ENCODE results near the gene ZNF521. TPM values are rescaled to one million over a fixed set of nuclear protein-coding genes. Genes with fewer than 3 reads are reported as not detected.

ZNF521 gene
- total RNA-seq, 6 donors from 2014 or later, result 4.7 to 37.7 (median 13.8) TPM

DNA sequence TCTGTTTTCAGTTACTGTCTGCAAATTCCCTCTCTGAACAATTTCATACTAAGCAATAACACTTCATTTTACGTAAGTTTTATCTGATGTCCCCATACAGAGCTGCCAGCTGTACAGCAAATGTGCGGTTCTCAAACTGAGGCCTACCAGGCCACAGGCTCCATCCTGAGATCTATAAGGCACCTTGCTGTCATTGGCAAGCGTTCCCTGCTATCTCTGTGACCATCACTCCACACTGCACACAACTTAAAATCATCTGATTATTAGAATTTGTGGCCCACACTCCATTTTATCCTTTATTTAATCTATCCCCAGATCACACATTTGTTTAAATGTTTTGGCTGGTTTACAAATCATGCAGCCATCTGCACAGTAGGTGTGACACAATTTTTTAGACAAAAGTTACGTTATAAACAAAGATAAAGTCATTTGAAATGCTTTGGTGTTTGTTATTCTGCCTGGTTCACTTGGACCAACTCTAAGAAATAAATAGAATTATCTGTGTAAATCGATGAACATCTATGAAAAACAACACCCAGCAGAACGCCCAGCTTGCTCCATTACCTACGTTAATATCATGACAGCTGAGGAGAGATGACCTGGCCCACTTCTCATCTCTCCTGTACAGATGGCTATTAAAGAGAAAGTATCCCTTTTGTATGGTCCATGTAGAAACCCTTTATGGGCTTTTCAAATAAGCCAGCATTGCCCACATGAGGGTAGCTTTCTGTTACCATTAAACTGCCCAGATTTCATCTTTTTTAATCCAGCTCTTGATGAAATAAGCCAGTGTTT, 162.4 kb downstream of the ZNF521 start:
- TF ChIP-seq POLR2AphosphoS5 (IDR thresholded peaks at IDR 0.05) (no peak), EP300 (IDR thresholded peaks at IDR 0.05) (no peak), POLR2A (IDR thresholded peaks at IDR 0.05) (no peak)
- TF ChIP-seq, protein P1, sequence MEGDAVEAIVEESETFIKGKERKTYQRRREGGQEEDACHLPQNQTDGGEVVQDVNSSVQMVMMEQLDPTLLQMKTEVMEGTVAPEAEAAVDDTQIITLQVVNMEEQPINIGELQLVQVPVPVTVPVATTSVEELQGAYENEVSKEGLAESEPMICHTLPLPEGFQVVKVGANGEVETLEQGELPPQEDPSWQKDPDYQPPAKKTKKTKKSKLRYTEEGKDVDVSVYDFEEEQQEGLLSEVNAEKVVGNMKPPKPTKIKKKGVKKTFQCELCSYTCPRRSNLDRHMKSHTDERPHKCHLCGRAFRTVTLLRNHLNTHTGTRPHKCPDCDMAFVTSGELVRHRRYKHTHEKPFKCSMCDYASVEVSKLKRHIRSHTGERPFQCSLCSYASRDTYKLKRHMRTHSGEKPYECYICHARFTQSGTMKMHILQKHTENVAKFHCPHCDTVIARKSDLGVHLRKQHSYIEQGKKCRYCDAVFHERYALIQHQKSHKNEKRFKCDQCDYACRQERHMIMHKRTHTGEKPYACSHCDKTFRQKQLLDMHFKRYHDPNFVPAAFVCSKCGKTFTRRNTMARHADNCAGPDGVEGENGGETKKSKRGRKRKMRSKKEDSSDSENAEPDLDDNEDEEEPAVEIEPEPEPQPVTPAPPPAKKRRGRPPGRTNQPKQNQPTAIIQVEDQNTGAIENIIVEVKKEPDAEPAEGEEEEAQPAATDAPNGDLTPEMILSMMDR (IDR thresholded peaks at IDR 0.05), result no peak
- DNase-seq (no peak), ATAC-seq (ENCODE audit: low FRiP score in 2 of 2) (no peak)
- no peak overlapping the region for H3K4me3 ChIP-seq
- H3K27ac ChIP-seq, result no peak overlapping the region
- no peaks in the 10 kb centered on the region for H3K27me3 ChIP-seq
- 84 to 85% methylated on average over 7 of the region's 7 CpGs for WGBS, 2 donors
- H3K36me3 ChIP-seq, result no peaks in the 10 kb centered on the region
- peaks cover 0 to 7% (median 2%) of the 10 kb centered on the region in 4 donors for H3K4me1 ChIP-seq
- no peaks in the 10 kb centered on the region for H3K9me3 ChIP-seq

DNA sequence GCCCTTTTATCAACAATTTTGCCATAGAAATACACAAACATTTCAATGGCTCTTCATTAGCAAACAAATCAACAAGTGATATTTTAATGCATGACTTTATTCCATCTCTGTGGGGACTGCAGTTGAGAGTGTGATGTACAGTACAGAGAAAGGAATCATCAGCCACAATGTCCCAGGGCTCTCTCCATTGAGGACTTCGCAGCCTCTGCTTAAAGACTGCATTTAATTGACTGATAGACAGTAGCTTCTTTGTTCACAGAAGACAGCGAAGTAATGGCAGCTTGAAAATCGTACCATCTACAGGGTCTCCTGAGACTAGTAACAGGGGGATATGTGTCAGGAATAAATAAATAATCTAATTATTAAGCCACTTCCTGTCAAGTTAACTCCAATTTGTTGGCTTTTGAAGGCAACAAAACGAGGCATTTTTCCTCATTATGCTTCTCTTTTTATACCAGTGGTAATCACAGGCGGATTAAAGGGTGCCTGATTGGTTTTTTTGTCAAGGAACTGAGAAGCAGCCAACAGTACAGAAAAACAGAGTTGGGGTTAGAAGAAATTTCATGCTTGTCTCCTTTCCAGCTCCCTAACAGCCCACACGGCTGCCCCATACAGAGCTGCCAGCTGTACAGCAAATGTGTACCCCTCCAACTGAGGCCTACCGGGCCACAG, 164.3 kb downstream of the ZNF521 start:
- DNase-seq, result no peak
- Histone ChIP-seq H3K27ac (no peak overlapping the region), H3K9me3 (no peaks in the 10 kb centered on the region), H3K36me3 (no peaks in the 10 kb centered on the region), H3K4me3 (no peak overlapping the region), H3K4me1 (peaks cover 0 to 7% (median 2%) of the 10 kb centered on the region in 4 donors), H3K27me3 (no peaks in the 10 kb centered on the region)
- no peak for ATAC-seq (ENCODE audit: low FRiP score in 2 of 2)
- TF ChIP-seq, protein P1 (IDR thresholded peaks at IDR 0.05), result no peak
- TF ChIP-seq EP300 (IDR thresholded peaks at IDR 0.05), result no peak
- WGBS, 2 donors, result 75 to 82% methylated on average over 5 to 7 of the region's 7 CpGs

DNA sequence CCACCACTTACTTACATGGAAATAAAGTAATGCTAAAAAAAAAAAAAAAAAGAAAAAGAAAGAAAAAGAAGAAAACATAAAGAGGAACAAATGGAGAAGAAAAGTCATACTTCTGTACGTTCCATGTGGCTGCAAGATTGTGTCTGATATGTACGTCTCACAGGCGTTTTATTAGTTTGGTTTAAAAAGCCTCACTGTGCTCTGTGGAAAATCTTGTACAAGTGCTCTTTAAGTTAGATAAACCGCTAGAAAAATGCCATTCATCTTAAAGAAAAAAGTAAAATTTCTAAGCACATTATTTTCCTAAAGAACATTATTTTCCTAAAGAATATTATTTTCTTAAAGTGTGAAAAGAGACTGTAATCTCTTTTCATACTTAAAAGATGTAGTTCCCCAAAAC, 165.1 kb downstream of the ZNF521 start:
- Histone ChIP-seq H3K4me1 (peaks cover 0 to 7% (median 2%) of the 10 kb centered on the region in 4 donors), H3K27me3 (no peaks in the 10 kb centered on the region), H3K9me3 (no peaks in the 10 kb centered on the region), H3K36me3 (no peaks in the 10 kb centered on the region), H3K27ac (no peak overlapping the region), H3K4me3 (no peak overlapping the region)
- DNase-seq (no peak), ATAC-seq (ENCODE audit: low FRiP score in 2 of 2) (no peak)
- TF ChIP-seq, protein P1 (IDR thresholded peaks at IDR 0.05), result no peak
- no peak for TF ChIP-seq POLR2A (IDR thresholded peaks at IDR 0.05)
- TF ChIP-seq EP300 (IDR thresholded peaks at IDR 0.05), result no peak
- no peak for TF ChIP-seq POLR2AphosphoS5 (IDR thresholded peaks at IDR 0.05)
- 81 to 83% methylated on average over 4 of the region's 4 CpGs for WGBS, 2 donors

DNA sequence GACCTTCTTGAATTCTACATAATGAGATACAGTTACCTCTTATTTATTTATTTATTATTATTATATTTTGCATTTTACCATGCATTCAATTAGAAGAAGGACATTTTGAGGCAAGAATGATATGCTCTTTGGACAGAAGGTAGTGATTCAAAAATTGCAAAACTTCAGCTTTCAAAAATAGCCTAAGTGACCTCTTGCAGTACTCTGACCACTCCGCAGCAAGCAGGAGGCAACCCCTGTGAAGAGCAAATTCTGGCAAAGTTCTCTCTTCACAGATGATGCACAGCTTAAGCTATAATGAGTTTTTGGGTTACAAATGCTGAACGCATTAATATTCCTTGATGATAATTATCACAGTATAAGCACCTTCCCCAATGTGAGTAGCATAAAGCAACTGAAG, 170.0 kb downstream of the ZNF521 start:
- no peak for TF ChIP-seq EP300 (IDR thresholded peaks at IDR 0.05)
- TF ChIP-seq POLR2AphosphoS5 (IDR thresholded peaks at IDR 0.05), result no peak
- TF ChIP-seq, protein P1 (IDR thresholded peaks at IDR 0.05), result no peak
- no peak for TF ChIP-seq POLR2A (IDR thresholded peaks at IDR 0.05)
- Histone ChIP-seq H3K27me3 (no peaks in the 10 kb centered on the region), H3K4me1 (peaks cover 0 to 7% (median 2%) of the 10 kb centered on the region in 4 donors), H3K36me3 (no peaks in the 10 kb centered on the region), H3K9me3 (no peaks in the 10 kb centered on the region), H3K4me3 (no peak overlapping the region), H3K27ac (no peak overlapping the region)
- ATAC-seq (ENCODE audit: low FRiP score in 2 of 2) (no peak), DNase-seq (no peak)
- WGBS, 2 donors, result 85 to 95% methylated on average over 2 of the region's 2 CpGs

All from upper lobe of left lung (tissue), 6 donors.